Lower leg skin (tissue), 4 donors: ENCODE measurements around the gene ACOT11. TPM values are rescaled to one million over a fixed set of nuclear protein-coding genes. Genes with fewer than 3 reads are reported as not detected.
A peak's percentile ranks its signal among the peaks of the same experiment; 100 is the strongest.

Experiments
- DNase-seq, 2 donors: peaks; one replicate each; pipeline ENCODE4 v3.0.0-alpha.2; 2019; ENCODE audit warnings: low spot score in 2 of 2
- H3K4me3 ChIP-seq: fragments of 200-600 bp; sonication (generic); 2 replicates; pipeline ENCODE4 v1.5.1; 2017; ENCODE audit warnings: mild to moderate bottlenecking, low read depth; ENCODE audit not compliant: poor library complexity, severe bottlenecking
- POLR2A ChIP-seq, 2 donors: fragments of 450-650 bp; IDR thresholded peaks; one replicate each; pipeline ENCODE4 v1.6.1; 2016 to 2017; ENCODE audit warnings: antibody characterized with exemption in 2 of 2, mild to moderate bottlenecking in 1 of 2, moderate library complexity in 1 of 2
- WGBS, 2 donors: methylation state at CpG; one replicate each; pipeline ENCODE4 v1.1.5; 2018; 5-methylcytosine and 5-hydroxymethylcytosine counted together
- intact Hi-C: fragments of 100-400 bp; cut with DNase I; formaldehyde crosslinking; loops from one replicate; pipeline ENCODE4 v1.15.0; 2023; ENCODE audit warnings: low total_unique reads
- total RNA-seq, 4 donors: library from RNA; depleted of rRNA; stranded (reverse); fragments of >200 nt; gene quantifications; one replicate each; pipeline ENCODE4 v1.1.0, GENCODE V29; 2016
- TF ChIP-seq, protein P1 (sequence below), 3 donors: fragments of 450-650 bp; IDR thresholded peaks; one replicate each; pipeline ENCODE4 v1.5.1; 2016; ENCODE audit warnings: antibody characterized with exemption in 3 of 3, mild to moderate bottlenecking in 3 of 3, moderate library complexity in 2 of 3

Gene ACOT11
- total RNA-seq, 4 donors from 2014 or later = 1.9 to 3.9 (median 2.2) TPM

DNA sequence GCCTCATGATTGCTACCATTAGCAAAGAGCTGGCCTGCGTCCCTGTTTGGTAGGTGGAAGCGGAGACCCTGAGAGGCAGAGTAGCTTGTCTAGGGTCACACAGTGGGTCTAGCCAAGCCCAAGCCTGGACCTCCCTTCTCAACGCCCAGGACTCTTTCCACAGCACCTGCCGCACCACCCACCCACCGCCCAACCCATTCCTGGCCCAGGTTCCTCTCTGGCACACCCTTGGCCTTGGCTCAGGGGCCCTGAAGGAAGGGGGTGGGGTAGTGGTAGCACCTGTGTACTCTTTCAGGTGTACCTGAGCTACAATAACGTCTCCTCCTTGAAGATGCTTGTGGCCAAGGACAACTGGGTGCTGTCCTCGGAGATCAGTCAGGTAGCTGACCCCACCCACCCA, 56.0 kb downstream of the ACOT11 start:
- TF ChIP-seq, protein P1, sequence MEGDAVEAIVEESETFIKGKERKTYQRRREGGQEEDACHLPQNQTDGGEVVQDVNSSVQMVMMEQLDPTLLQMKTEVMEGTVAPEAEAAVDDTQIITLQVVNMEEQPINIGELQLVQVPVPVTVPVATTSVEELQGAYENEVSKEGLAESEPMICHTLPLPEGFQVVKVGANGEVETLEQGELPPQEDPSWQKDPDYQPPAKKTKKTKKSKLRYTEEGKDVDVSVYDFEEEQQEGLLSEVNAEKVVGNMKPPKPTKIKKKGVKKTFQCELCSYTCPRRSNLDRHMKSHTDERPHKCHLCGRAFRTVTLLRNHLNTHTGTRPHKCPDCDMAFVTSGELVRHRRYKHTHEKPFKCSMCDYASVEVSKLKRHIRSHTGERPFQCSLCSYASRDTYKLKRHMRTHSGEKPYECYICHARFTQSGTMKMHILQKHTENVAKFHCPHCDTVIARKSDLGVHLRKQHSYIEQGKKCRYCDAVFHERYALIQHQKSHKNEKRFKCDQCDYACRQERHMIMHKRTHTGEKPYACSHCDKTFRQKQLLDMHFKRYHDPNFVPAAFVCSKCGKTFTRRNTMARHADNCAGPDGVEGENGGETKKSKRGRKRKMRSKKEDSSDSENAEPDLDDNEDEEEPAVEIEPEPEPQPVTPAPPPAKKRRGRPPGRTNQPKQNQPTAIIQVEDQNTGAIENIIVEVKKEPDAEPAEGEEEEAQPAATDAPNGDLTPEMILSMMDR (IDR thresholded peaks at IDR 0.05) = no peak
- no peak for TF ChIP-seq POLR2A (IDR thresholded peaks at IDR 0.05)
- WGBS, 2 donors = 49 to 61% methylated on average over 7 of the region's 7 CpGs
- intact Hi-C loops = no loop called here
- H3K4me3 ChIP-seq = no peak overlapping the region
- no peak for DNase-seq

DNA sequence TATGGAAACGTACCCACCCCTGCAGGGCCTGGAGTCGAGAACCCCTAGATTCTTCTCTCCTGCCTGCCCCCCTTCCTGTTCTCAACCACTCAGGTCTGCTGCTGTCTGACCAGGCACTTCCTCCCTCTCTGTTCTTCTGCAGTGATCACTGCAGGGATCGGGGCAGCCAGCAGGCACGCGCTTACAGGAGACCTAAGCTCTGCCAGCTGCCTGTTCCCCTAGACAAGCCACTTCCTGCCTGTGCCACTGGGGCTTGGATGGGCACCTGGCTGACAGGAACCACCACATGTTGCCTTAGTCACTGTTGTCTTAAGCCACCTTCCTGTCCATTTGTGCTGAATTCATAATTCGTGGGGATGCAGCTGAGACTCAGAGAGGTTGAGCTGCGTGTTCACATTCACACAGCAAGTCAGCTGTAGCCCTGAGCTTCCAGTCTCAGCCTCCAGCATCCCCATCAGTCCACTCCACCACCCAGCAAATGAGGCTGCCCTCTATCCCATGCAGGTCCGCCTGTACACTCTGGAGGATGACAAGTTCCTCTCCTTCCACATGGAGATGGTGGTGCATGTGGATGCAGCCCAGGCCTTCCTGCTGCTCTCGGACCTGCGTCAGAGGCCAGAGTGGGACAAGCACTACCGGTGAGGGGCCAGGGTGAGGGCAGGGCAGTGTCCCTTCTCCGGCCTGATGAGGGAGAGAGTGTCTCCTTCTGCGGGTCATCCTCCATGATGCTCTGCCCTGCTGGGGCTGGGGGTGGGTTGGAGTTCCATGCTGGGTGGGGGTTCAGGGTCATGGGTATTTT, 56.7 kb downstream of the ACOT11 start:
- no peak for DNase-seq

DNA sequence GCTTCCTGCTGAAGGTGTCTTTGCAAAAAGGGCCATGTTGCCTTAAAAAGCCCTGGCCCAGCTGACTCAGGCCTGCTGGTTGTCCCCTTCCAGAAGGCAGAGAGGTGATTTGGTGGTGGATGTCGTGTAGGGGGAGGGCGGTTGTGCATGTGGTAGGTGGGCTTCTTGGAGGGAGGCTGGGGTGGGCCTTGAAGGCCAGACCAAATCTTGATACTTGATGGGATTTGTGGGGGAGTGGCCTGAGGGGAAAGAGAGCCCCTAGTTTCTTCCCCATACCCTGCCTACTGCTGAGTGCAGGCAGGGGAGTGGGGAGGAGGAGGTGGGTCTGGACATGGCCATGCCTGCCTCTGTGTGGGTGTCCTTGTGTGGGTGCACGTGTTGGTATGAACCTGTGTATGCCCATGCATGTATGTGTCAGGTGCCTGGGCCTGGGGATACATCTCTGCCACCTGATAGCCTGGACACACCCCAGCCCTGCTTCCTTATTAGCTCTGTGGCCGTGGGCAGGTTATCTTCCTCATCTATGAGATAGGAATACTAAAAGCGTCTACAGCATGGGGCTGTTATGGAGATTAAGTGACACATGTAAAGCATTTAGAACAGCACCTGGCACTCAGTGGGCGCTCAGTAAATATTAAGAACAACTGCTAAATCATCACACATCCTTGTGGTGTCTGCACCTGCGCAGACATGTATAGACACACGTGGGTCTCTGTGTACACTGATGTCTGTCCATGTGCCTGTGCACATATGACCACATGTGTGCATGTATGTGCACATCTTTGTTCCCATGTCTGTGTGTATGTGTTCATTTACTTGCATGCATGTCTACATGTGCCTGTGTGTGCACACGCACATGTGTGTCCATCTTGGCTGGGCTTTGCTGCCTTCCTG, 58.3 kb downstream of the ACOT11 start:
- no peak for TF ChIP-seq POLR2A (IDR thresholded peaks at IDR 0.05)
- TF ChIP-seq, protein P1 (IDR thresholded peaks at IDR 0.05) = no peak
- H3K4me3 ChIP-seq = no peak overlapping the region
- 78 to 83% methylated on average over 9 of the region's 9 CpGs for WGBS, 2 donors
- DNase-seq = peak in 1 of 2 donors; percentile 57
- intact Hi-C loops = no loop called here

More for the DNA sequence above, 56.7 kb downstream of the ACOT11 start:
- TF ChIP-seq POLR2A (IDR thresholded peaks at IDR 0.05) = no peak
- TF ChIP-seq, protein P1 (IDR thresholded peaks at IDR 0.05) = no peak
- H3K4me3 ChIP-seq = no peak overlapping the region
- WGBS, 2 donors = 64 to 74% methylated on average over 13 of the region's 13 CpGs
- intact Hi-C loops = no loop called here

DNA sequence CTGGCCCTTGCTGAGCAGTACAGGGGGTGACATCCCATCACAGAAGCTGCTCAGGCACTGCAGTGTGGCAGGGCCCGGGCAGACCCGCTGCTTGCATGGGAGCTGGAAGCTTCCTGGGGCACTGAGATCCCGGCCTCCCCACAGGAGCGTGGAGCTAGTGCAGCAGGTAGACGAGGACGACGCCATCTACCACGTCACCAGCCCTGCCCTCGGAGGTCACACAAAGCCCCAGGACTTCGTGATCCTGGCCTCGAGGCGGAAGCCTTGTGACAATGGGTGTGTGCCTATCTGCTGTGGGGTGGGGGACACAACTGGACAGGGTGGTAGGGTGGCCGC, 58.9 kb downstream of the ACOT11 start:
- DNase-seq = no peak
- no peak for TF ChIP-seq POLR2A (IDR thresholded peaks at IDR 0.05)
- TF ChIP-seq, protein P1 (IDR thresholded peaks at IDR 0.05) = no peak
- 95 to 97% methylated on average over 13 of the region's 13 CpGs for WGBS, 2 donors
- H3K4me3 ChIP-seq = no peak overlapping the region
- intact Hi-C loops = no loop called here

DNA sequence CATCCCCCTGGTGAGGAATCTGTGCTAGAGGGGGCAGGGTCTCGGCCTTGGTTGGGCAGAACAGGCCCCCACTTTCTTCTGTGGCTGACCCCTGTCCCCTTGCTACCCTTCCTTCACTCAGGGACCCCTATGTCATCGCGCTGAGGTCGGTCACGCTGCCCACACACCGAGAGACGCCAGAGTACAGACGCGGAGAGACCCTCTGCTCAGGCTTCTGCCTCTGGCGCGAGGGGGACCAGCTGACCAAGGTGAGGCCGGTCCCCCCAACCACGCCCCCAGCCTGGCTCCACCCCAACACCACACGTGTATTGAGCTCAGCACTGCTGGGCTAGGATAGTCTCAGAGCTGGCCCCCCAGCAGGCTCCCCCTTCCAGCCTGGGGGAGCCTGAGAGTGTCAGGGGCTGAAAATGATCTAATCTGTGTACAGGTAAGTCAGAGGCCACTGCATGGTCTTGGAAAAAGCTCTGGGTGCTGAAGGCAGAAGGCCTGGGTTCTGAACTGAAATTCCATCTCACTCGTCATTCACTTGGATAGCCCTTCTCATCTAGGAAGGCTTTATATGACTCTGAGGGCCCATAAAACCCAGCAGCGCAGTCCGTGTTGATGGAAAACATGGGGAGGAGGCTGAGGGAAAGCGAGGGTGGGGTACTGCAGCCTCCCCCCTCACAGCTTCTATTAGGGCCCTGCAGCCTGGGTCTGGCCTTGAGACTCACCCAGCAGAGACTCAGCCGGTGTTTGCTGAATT, 60.0 kb downstream of the ACOT11 start:
- no peak overlapping the region for H3K4me3 ChIP-seq
- intact Hi-C loops = no loop called here
- DNase-seq = peak in 1 of 2 donors; percentile 52
- TF ChIP-seq POLR2A (IDR thresholded peaks at IDR 0.05) = no peak
- TF ChIP-seq, protein P1 (IDR thresholded peaks at IDR 0.05) = no peak
- 91 to 94% methylated on average over 19 of the region's 19 CpGs for WGBS, 2 donors
